Uterus (tissue), 4 donors: ENCODE results near the gene PTPRM. TPM values are rescaled to one million over a fixed set of nuclear protein-coding genes. Genes with fewer than 3 reads are reported as not detected.

ENCODE experiments used
- DNase-seq, 2 donors: peaks; one replicate each; pipeline ENCODE4 v3.0.0-alpha.2; 2019 to 2020
- H3K27ac ChIP-seq, 2 donors: fragments of 200-600 bp; sonication (generic); 1 replicate in 1 of 2; 2 replicates in 1 of 2; pipeline ENCODE4 v1.5.1; 2016 to 2018
- H3K27me3 ChIP-seq, 2 donors: fragments of 200-600 bp; sonication (generic); one replicate each; pipeline ENCODE4 v1.5.1; 2018 to 2019; ENCODE audit warnings: control low read depth in 1 of 2
- H3K36me3 ChIP-seq, 2 donors: fragments of 200-600 bp; sonication (generic); one replicate each; pipeline ENCODE4 v1.5.1; 2019; ENCODE audit warnings: control low read depth in 1 of 2
- H3K4me1 ChIP-seq, 2 donors: fragments of 200-600 bp; sonication (generic); one replicate each; pipeline ENCODE4 v1.5.1; 2018 to 2019; ENCODE audit warnings: control low read depth in 1 of 2
- H3K4me3 ChIP-seq, 2 donors: fragments of 200-600 bp; sonication (generic); 1 replicate in 1 of 2; 2 replicates in 1 of 2; pipeline ENCODE4 v1.5.1; 2018 to 2019; ENCODE audit warnings: mild to moderate bottlenecking in 1 of 2
- H3K9me3 ChIP-seq, 2 donors: fragments of 200-600 bp; sonication (generic); one replicate each; pipeline ENCODE4 v1.5.1; 2019; ENCODE audit warnings: control low read depth in 1 of 2
- POLR2A ChIP-seq, 2 donors: fragments of 450-650 bp; IDR thresholded peaks; one replicate each; pipeline ENCODE4 v1.6.1; 2016; ENCODE audit warnings: antibody characterized with exemption in 2 of 2, mild to moderate bottlenecking in 1 of 2, moderate library complexity in 1 of 2
- intact Hi-C: fragments of 100-400 bp; cut with DNase I; formaldehyde crosslinking; loops from one replicate; pipeline ENCODE4 v1.15.1; 2023; ENCODE audit warnings: low total_unique reads
- total RNA-seq, 4 donors: library from RNA; depleted of rRNA in 3 of 4; stranded (reverse); fragments of >200 nt in 3 of 4; gene quantifications; one replicate each; pipeline versions ENCODE4 v1.1.0 to v1.2.4, GENCODE V29; 2014 to 2023
- TF ChIP-seq, protein P1 (sequence below), 4 experiments: fragments of 200-600 bp in 2 of 4; fragments of 450-650 bp in 2 of 4; sonication (generic) in 2 of 4; IDR thresholded peaks; one replicate each; pipeline ENCODE4 v1.5.1; 2016 to 2019; ENCODE audit warnings: antibody characterized with exemption in 4 of 4, mild to moderate bottlenecking in 2 of 4, moderate library complexity in 1 of 4
- donor health status: DM: yes; HTN: yes; CAD: no.

Gene PTPRM
- total RNA-seq, 4 donors from 2014 or later, result 62.0 to 127 (median 85.7) TPM

GRCh38 chr18:8288472-8289195 lies 721.5 kb downstream of the PTPRM start:
- H3K27ac ChIP-seq, result no peak overlapping the region

GRCh38 chr18:8290435-8290834 lies 723.3 kb downstream of the PTPRM start:
- no peaks in the 10 kb centered on the region for H3K9me3 ChIP-seq
- no peak overlapping the region for H3K27ac ChIP-seq
- H3K4me3 ChIP-seq, result no peak overlapping the region
- H3K27me3 ChIP-seq, result no peaks in the 10 kb centered on the region
- no peak for TF ChIP-seq POLR2A (IDR thresholded peaks at IDR 0.05)
- TF ChIP-seq, protein P1, sequence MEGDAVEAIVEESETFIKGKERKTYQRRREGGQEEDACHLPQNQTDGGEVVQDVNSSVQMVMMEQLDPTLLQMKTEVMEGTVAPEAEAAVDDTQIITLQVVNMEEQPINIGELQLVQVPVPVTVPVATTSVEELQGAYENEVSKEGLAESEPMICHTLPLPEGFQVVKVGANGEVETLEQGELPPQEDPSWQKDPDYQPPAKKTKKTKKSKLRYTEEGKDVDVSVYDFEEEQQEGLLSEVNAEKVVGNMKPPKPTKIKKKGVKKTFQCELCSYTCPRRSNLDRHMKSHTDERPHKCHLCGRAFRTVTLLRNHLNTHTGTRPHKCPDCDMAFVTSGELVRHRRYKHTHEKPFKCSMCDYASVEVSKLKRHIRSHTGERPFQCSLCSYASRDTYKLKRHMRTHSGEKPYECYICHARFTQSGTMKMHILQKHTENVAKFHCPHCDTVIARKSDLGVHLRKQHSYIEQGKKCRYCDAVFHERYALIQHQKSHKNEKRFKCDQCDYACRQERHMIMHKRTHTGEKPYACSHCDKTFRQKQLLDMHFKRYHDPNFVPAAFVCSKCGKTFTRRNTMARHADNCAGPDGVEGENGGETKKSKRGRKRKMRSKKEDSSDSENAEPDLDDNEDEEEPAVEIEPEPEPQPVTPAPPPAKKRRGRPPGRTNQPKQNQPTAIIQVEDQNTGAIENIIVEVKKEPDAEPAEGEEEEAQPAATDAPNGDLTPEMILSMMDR (IDR thresholded peaks at IDR 0.05), result no peak
- H3K36me3 ChIP-seq, result no peaks in the 10 kb centered on the region
- H3K4me1 ChIP-seq, result no peaks in the 10 kb centered on the region
- DNase-seq, result no peak
- intact Hi-C loops, result no loop called here

More at GRCh38 chr18:8288472-8289195, 721.5 kb downstream of the PTPRM start:
- intact Hi-C loops, result no loop called here
- no peaks in the 10 kb centered on the region for H3K36me3 ChIP-seq
- no peaks in the 10 kb centered on the region for H3K27me3 ChIP-seq
- DNase-seq, result no peak
- H3K4me1 ChIP-seq, result no peaks in the 10 kb centered on the region
- TF ChIP-seq, protein P1 (IDR thresholded peaks at IDR 0.05), result no peak
- no peak for TF ChIP-seq POLR2A (IDR thresholded peaks at IDR 0.05)
- no peak overlapping the region for H3K4me3 ChIP-seq
- H3K9me3 ChIP-seq, result no peaks in the 10 kb centered on the region

GRCh38 chr18:8290913-8291312 lies 723.8 kb downstream of the PTPRM start:
- TF ChIP-seq POLR2A (IDR thresholded peaks at IDR 0.05), result no peak
- TF ChIP-seq, protein P1 (IDR thresholded peaks at IDR 0.05), result no peak
- Histone ChIP-seq H3K36me3 (no peaks in the 10 kb centered on the region), H3K4me3 (no peak overlapping the region), H3K4me1 (no peaks in the 10 kb centered on the region), H3K27ac (no peak overlapping the region), H3K27me3 (no peaks in the 10 kb centered on the region), H3K9me3 (no peaks in the 10 kb centered on the region)
- DNase-seq, result no peak
- intact Hi-C loops, result no loop called here

DNA sequence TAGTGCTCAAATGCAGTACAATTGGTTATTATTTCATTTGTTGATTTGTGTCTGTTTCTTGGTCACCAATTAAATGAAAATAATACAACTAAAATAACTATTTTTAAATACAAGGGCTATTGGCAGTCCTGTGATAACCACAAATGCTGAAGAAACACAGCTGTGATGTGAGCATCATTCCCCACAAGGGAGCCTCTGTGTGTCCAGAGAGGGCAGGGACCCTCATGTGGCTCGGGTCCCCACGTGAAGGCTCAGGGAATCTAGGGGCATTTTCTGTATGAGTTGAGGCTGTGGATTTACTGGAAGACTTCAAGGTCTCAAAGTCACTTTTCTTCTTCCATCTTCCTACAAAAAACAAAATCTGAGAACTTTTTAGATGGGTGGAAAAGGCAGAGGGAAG lies 726.1 kb downstream of the PTPRM start:
- TF ChIP-seq POLR2A (IDR thresholded peaks at IDR 0.05), result no peak
- TF ChIP-seq, protein P1 (IDR thresholded peaks at IDR 0.05), result no peak
- DNase-seq, result no peak
- Histone ChIP-seq H3K27ac (no peak overlapping the region), H3K4me1 (no peaks in the 10 kb centered on the region), H3K4me3 (no peak overlapping the region), H3K9me3 (no peaks in the 10 kb centered on the region), H3K36me3 (no peaks in the 10 kb centered on the region), H3K27me3 (no peaks in the 10 kb centered on the region)
- intact Hi-C loops, result no loop called here

DNA sequence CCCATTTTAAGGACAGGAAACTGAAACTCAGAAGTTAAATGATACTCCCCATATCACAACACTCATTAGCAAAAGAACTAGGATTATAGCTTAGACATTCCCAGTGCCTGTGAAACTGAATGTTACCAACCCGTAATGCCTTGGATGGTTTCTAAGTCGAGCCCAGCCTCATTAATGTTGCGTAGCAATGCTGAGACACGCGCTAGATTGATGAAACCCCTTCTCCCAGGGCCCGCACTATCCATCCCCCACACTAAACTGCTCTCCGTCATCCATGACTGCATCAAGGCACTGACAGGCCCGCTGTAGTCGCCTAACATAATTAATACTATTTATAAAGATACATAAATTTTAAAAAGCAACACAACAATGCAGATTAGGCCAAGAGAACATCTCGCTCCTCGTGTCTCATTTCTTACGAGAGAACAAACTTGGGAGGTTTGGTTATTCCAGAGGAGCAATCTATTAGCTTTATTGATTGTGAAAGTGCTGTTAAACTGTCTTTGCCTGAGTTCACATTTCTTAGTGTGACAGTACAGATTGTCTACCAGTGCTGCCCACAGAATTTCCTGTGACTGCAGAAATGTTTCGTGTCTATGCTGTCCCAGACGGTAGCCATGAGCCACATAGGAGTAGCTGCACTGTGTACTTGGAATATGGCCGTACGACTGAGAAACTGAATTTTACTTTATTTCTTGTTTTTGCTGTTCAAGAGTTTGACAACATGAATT lies 729.9 kb downstream of the PTPRM start:
- no peaks in the 10 kb centered on the region for H3K27me3 ChIP-seq
- DNase-seq, result no peak
- TF ChIP-seq POLR2A (IDR thresholded peaks at IDR 0.05), result no peak
- TF ChIP-seq, protein P1 (IDR thresholded peaks at IDR 0.05), result no peak
- no peak overlapping the region for H3K27ac ChIP-seq
- intact Hi-C loops, result no loop called here
- no peaks in the 10 kb centered on the region for H3K36me3 ChIP-seq
- H3K4me1 ChIP-seq, result no peaks in the 10 kb centered on the region
- H3K9me3 ChIP-seq, result no peaks in the 10 kb centered on the region
- no peak overlapping the region for H3K4me3 ChIP-seq
